Measurements from ENCODE around the gene TRIM41.

DNA sequence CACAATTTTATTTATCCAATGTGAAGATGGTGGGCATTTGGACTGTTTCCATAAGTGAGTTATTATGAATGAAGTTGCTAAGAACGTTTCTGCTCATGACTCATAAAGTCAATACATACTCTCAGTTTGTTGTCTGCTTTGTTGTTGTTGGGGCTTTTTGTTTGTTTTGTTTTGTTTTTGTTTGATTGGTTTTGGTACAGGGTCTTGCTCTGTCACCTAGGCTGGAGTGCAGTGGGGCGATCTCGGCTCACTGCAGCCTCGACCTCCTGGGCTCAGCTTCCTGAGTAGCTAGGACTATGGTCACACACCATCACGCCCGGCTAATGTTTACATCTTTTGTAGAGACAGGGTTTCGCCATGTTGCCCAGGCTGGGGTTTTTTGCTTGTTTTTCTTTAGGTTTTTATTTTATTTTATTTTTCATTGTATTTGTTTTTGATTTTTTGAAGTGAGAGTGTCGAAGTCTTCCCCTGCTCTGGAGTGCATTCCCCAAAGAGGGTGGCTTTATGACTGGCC lies 36.0 kb upstream of the TRIM41 start:
- TF ChIP-seq, protein P1, sequence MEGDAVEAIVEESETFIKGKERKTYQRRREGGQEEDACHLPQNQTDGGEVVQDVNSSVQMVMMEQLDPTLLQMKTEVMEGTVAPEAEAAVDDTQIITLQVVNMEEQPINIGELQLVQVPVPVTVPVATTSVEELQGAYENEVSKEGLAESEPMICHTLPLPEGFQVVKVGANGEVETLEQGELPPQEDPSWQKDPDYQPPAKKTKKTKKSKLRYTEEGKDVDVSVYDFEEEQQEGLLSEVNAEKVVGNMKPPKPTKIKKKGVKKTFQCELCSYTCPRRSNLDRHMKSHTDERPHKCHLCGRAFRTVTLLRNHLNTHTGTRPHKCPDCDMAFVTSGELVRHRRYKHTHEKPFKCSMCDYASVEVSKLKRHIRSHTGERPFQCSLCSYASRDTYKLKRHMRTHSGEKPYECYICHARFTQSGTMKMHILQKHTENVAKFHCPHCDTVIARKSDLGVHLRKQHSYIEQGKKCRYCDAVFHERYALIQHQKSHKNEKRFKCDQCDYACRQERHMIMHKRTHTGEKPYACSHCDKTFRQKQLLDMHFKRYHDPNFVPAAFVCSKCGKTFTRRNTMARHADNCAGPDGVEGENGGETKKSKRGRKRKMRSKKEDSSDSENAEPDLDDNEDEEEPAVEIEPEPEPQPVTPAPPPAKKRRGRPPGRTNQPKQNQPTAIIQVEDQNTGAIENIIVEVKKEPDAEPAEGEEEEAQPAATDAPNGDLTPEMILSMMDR (IDR thresholded peaks at IDR 0.05; ENCODE audit: low read length) = no peak
- no peak for TF ChIP-seq EZH2 (IDR thresholded peaks at IDR 0.05; ENCODE audit: borderline replicate concordance, low read length)

Measured in OCI-LY1 (cell line).